Activated naive CD4-positive, alpha-beta T cell treated with anti-CD3 and anti-CD28 coated beads for 36 hours (primary cell): Measurements from ENCODE around the gene RFTN2. TPM values are rescaled to one million over a fixed set of nuclear protein-coding genes. Genes with fewer than 3 reads are reported as not detected.

Source experiments
- total RNA-seq, 2 experiments: library from RNA; stranded (reverse); gene quantifications; one replicate each; pipeline ENCODE4 v1.2.3, GENCODE V29; 2021

The RFTN2 gene
- total RNA-seq, 2 experiments from 2014 or later = not detected

Other genes with a start within 250 kb of the RFTN2 start
- gene SF3B1, start 240.6 kb downstream of the RFTN2 start, total RNA-seq = 100 to 1,000 TPM; 235 to 248 TPM
- 10 to 100 TPM; 17.5 to 17.8 TPM for gene COQ10B, start 222.0 kb downstream of the RFTN2 start, total RNA-seq
- gene HSPD1, start 175.7 kb downstream of the RFTN2 start, total RNA-seq = 1,000 to 10,000 TPM; 1,191 to 1,210 TPM
- 100 to 1,000 TPM; 294 to 310 TPM for gene HSPE1, start 175.2 kb downstream of the RFTN2 start, total RNA-seq
- gene MOB4, start 159.5 kb downstream of the RFTN2 start, total RNA-seq = 10 to 100 TPM; 10.7 to 14.1 TPM
- gene MARS2, start 29.8 kb upstream of the RFTN2 start, total RNA-seq = 1 to 10 TPM; 7.5 to 8.8 TPM
- gene BOLL, start 109.7 kb upstream of the RFTN2 start, total RNA-seq = under 1 TPM in 1 of 2 experiments, not detected in 1; 0.12 TPM
- gene PLCL1, start 129.0 kb upstream of the RFTN2 start, total RNA-seq = 1 to 10 TPM; 3.3 to 3.5 TPM